ENCODE measurements around the gene PRKCE.

DNA sequence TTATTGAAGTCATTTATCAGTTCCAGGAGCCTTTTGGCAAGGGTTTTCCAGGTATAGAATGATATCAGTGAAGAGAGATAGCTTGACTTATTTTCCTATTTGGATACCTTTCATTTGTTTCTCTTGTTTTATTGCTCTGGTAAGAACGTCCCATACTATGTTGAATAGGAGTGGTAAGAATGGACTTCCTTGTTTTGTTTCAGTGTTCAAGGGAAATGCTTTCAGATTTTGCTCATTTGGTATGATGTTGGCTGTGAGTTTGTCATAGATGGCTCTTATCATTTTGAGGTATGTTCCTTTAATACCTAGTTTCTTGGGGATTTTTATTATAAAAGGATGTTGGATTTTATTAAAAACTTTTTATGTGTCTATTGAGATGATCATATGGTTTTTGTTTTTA is 558.6 kb downstream of the PRKCE start:
- TF ChIP-seq CTCF (conservative IDR thresholded peaks at IDR 0.05; ENCODE audit: low read depth, low read length) (no peak), EZH2 (IDR thresholded peaks at IDR 0.05; ENCODE audit: borderline replicate concordance, low read depth, low read length, poor library complexity, severe bottlenecking) (no peak)
